PC-3 (cell line): ENCODE data around the gene PLEKHH3.

ENCODE experiments used
- EZH2 ChIP-seq: fragments of 300-600 bp; sonication (generic); IDR thresholded peaks from one replicate; pipeline ENCODE4 v1.6.1; 2017; ENCODE audit warnings: antibody characterized with exemption, mild to moderate bottlenecking, low read length; ENCODE audit not compliant: unreplicated experiment
- EZH2phosphoT487 ChIP-seq: fragments of 300-600 bp; sonication (generic); IDR thresholded peaks from 2 replicates; pipeline ENCODE4 v1.6.1; 2018; ENCODE audit warnings: mild to moderate bottlenecking, antibody characterized with exemption, low read length, borderline replicate concordance
- TF ChIP-seq, protein P1 (sequence below): fragments of 300-600 bp; sonication (generic); conservative IDR thresholded peaks from 2 replicates; pipeline ENCODE4 v1.5.1; 2017; ENCODE audit warnings: antibody characterized with exemption, low read depth, mild to moderate bottlenecking, low read length

GRCh38 chr17:42699415-42699740 is 22.6 kb upstream of the PLEKHH3 start:
- TF ChIP-seq, protein P1, sequence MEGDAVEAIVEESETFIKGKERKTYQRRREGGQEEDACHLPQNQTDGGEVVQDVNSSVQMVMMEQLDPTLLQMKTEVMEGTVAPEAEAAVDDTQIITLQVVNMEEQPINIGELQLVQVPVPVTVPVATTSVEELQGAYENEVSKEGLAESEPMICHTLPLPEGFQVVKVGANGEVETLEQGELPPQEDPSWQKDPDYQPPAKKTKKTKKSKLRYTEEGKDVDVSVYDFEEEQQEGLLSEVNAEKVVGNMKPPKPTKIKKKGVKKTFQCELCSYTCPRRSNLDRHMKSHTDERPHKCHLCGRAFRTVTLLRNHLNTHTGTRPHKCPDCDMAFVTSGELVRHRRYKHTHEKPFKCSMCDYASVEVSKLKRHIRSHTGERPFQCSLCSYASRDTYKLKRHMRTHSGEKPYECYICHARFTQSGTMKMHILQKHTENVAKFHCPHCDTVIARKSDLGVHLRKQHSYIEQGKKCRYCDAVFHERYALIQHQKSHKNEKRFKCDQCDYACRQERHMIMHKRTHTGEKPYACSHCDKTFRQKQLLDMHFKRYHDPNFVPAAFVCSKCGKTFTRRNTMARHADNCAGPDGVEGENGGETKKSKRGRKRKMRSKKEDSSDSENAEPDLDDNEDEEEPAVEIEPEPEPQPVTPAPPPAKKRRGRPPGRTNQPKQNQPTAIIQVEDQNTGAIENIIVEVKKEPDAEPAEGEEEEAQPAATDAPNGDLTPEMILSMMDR: no peak
- TF ChIP-seq EZH2: no peak
- no peak for TF ChIP-seq EZH2phosphoT487
